ENCODE results near the gene CXCR5. TPM values are rescaled to one million over a fixed set of nuclear protein-coding genes. Genes with fewer than 3 reads are reported as not detected.
A peak's percentile ranks its signal among the peaks of the same experiment; 100 is the strongest.

The CXCR5 gene
- polyA plus RNA-seq, 3 donors: 0.22 to 1.00 (median 0.46) TPM

DNA sequence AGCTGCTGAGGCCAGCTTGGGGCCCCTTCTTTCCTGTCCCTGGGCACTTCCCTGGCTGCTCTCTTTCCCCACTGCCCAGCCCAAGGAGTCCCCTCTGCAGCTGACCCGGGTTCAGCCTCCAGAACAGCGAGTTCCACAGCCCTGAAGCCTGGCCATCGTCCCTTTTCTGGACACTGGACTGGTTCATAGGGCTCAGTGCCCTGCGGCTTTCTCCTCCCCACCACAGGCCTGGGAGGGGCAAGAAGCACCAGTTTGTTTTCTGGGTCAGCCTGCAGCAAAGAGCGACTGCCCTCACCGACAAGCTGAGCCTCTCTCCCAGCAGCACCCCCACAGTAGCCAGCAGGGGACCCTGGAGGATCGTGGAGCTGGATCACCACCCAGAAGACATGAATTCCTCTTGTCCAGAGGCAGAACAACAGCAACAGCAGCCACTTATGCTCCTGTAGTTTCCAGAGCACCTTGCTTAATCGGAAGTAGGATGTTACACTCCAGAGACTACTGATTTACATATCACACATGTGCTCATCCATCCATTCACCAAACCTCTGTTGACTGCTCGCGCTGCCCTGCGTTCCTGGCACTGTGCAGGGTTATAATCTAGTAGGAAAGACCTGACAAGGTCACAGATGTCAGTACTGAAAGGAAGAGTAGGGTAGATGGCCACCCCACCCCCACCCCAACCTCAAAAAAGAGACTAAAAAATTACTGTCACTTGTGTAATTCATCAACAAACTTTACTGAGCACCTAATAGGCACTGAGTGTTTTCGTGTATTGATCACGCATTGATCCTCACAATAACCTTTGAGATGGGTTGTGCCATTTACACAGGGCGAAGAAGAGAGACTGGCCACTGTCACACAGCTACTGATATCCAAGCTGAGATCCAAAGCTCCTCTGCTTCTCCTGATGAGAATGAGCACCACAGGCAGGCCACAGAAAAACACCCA, 13.0 kb upstream of the CXCR5 start:
- 35 to 46% (median 44%) methylated on average over 14 of the region's 14 CpGs for WGBS, 3 donors

DNA sequence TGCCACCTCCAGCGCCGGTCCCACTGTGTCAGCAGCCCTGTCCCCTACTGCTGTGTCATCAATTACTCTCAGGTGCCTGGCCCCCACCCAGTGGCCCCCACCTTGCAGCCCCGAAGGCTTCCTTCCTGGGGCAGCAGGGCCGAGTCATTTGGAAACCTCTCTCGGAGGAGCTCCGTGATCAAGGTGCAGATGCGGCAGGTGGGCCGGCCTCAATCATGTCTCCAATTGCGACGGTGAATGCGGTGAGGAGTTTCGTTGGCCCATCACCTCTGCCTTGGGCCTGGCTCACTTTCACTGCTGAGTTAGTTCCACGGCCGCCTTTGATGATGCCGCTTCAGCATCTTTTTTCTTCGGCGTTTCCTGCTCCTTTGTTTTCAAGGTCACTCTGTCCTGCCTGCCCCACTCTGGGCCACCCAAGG, 11.3 kb upstream of the CXCR5 start:
- 71 to 83% (median 82%) methylated on average over 17 of the region's 17 CpGs for WGBS, 3 donors

More for the DNA sequence above, 13.0 kb upstream of the CXCR5 start:
- peak overlapping the region; percentile 70 for H3K27ac ChIP-seq (ENCODE audit: low read depth, low read length)

GRCh38 chr11:118873804-118874203, 9.9 kb upstream of the CXCR5 start:
- WGBS, 3 donors: 79 to 98% (median 87%) methylated on average over 4 of the region's 4 CpGs
- no peak overlapping the region for H3K27ac ChIP-seq (ENCODE audit: low read depth, low read length)

More for the DNA sequence above, 11.3 kb upstream of the CXCR5 start:
- no peak overlapping the region for H3K27ac ChIP-seq (ENCODE audit: low read depth, low read length)

DNA sequence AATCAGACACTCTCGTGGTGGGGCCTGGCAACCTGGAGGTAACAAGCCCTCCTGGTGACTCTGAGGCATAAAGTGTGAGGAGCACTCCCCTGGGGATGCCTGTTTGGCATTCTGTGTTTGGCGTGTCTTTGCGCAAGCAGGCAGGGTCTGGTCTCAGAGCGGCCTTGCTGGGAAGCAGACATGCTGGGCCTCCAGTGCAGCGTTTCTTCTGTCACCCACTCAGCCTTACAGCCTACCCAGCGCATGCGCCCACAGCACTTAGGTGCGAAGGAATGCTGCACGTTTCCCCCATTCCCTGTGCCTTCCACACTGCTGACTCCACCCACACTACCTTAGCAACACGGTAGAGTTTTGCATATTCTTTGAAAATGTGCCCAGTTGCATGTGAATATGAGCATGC, 7.4 kb upstream of the CXCR5 start:
- WGBS, 3 donors: 73 to 86% (median 76%) methylated on average over 10 of the region's 10 CpGs
- no peak overlapping the region for H3K27ac ChIP-seq (ENCODE audit: low read depth, low read length)

DNA sequence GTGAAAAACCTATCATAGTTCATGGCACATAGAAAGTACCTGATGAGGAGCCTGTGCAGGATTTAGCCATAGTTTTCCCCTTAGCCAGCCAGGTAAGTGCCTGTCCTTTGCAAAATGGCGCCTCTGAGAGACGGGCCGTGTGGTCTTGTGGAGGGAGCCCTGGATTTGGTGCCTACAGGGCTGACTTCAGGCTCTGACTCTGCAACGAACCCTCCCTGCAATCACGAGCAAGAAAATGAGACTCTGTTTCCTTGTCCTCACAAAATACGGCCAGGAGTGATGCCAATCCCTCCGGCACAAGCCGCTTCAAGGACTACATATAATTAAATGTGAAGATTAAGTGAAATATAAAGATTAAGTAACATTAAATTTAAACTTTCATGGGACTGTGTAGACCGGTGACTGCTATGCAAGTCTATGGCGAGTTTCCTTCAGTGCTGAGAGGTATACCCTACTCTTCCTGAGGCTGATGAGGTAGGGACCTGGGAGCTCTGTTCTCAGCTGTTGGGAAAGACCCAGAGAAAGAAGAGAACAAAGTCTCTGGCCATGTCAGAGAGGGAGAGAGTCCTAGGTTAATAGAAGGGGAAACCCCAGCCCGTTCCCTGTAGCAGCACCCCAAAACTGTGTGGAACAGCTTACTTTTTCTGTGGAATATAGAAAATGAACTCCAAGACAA, 6.1 kb upstream of the CXCR5 start:
- WGBS, 3 donors: 86 to 89% (median 87%) methylated on average over 11 of the region's 11 CpGs
- H3K27ac ChIP-seq (ENCODE audit: low read depth, low read length): no peak overlapping the region

DNA sequence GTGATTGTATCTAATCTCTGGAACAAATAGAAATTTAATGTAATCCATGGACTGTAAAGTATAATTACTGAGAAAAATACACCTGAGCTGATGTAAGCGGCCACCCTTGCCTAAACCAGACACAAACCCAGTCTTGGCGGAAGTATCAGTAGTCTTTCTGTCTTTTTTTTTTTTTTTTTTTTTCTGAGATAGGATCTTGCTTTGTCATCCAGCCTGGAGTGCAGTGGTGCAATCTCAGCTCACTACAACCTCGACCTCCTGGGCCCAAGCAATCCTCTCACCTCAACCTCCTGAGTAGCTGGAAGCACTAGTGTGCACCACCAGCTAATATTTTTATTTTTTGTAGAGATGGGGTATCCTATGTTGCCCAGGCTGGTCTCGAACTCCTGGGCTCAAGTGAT, 5.5 kb upstream of the CXCR5 start:
- WGBS, 3 donors: 75 to 88% (median 82%) methylated on average over 4 of the region's 4 CpGs
- H3K27ac ChIP-seq (ENCODE audit: low read depth, low read length): no peak overlapping the region

DNA sequence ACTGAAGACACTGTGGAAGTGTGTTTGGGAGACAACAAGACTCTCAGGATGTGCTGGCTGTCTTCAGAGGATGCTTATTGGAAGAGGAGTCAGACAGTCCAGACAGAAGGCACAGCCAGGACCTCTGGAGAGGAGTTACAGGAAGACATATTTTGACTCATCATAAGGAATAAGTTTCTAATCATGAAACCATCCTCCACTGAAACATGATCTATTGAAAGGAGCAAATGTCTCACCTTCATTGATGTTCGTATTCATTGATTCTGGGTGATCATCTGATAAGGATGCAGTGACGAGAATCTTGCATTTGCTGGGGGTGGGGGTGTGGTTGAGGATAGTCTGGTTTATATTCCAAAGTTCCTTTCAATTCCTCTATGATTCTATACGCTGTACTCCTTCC, 2.5 kb upstream of the CXCR5 start:
- no peak overlapping the region for H3K27ac ChIP-seq (ENCODE audit: low read depth, low read length)
- WGBS, 3 donors: 75 to 83% (median 76%) methylated on average over 3 of the region's 3 CpGs

GRCh38 chr11:118882491-118882890, 1.2 kb upstream of the CXCR5 start:
- WGBS, 3 donors: 48 to 82% (median 55%) methylated on average over 5 of the region's 5 CpGs
- H3K27ac ChIP-seq (ENCODE audit: low read depth, low read length): no peak overlapping the region

DNA sequence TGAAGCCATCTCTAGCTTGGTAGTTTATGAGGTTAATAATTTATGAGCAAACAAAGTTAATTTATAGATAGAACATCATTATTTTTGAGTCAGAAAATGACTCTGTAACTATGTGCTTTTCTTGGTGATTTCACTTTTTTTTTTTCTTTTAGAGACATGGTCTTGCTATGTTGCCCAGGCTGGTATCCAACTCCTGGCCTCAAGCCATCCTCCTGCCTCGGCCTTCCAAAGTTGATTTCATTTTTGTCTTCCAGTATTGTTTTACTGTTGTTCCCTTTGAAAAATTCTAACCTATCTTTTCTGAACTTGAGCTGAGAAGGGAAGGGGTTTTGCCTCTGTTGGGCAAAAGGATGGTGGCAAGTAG, 706 bp upstream of the CXCR5 start:
- H3K27ac ChIP-seq (ENCODE audit: low read depth, low read length): no peak overlapping the region
- WGBS, 3 donors: 42 to 58% (median 45%) methylated on average over 1 of the region's 1 CpG

GRCh38 chr11:118884875-118885274, 1.2 kb downstream of the CXCR5 start:
- H3K27ac ChIP-seq (ENCODE audit: low read depth, low read length): no peak overlapping the region
- WGBS, 3 donors: 90 to 92% (median 91%) methylated on average over 9 of the region's 9 CpGs

DNA sequence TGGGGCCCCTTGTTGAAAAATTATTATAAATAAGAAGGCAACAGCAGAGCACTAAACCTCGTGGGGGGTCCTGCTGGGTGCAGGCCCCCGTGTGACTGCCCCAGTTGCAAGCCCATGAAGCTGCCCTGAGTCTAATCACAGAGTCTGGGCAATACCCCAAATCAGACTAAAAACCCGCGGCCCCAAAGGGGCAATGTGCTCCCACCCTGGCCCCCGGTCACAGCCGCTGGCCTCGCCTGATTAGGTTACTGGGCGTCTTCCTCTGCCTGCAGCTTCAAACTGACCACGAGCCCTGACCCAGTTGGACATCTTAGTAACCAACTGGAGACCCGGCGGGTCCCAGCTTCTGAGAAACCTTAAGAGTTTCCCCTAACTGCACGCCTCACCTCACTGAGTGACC, 1.6 kb downstream of the CXCR5 start:
- H3K27ac ChIP-seq (ENCODE audit: low read depth, low read length): no peak overlapping the region
- WGBS, 3 donors: 90 to 93% (median 91%) methylated on average over 12 of the region's 12 CpGs

DNA sequence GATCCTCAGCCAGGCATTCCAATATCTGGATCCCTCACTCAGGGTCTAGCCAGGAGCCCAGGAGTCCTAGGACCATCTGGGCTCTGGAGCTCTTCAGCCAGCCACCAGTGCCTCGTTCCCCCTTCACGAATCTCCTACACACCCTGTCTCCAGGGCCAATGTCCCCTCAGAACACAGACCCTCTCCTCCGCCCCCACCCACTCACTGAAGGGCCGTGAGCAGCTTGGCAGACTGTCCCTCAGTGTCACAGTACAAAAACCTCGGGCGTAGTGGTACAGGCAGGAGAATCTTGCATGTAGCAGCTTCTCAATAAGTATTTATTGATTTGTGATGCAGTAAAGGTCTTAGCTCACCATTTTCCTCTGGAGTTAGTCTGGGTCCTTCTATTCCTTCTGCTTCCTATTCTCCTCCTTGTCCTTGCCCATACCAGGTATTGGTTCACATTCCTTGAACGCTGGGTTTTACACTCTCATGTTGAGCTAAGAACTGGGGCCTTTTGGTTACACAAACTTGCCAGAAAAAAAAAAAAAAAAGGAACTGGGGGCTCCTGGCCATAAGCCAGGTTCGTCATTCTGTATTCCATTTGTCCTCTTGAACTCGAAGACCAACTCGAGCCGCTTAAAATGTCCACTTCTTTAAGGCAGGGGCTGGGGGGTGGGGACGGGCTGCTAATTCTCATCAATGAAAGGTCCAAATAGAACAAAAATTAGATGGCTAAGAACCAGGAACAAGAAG, 2.3 kb downstream of the CXCR5 start:
- 67 to 79% (median 70%) methylated on average over 12 of the region's 12 CpGs for WGBS, 3 donors
- H3K27ac ChIP-seq (ENCODE audit: low read depth, low read length): no peak overlapping the region

GRCh38 chr11:118886681-118887111, 3.0 kb downstream of the CXCR5 start:
- no peak overlapping the region for H3K27ac ChIP-seq (ENCODE audit: low read depth, low read length)
- WGBS, 3 donors: 78 to 92% (median 81%) methylated on average over 8 of the region's 8 CpGs

DNA sequence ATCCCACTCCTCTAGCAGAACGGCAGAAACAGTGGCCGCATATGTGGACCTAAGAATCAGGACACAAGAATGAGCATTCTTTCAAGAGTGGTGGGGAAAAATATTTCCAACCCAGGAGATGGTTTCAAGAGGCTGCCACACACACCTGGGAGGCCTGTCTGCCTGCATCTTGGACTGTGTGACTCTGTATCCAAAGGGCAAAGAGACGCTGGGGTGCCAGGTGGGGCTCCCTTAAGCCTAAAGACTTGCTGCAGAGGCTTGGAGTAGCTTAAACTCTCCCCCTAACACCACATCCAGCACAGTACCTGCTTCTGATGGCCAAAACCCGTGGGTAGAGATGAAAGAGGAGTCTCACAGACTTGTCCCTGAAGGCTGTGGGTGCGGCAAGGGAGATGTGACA, 3.5 kb downstream of the CXCR5 start:
- H3K27ac ChIP-seq (ENCODE audit: low read depth, low read length): no peak overlapping the region
- WGBS, 3 donors: 77 to 87% (median 86%) methylated on average over 5 of the region's 5 CpGs

DNA sequence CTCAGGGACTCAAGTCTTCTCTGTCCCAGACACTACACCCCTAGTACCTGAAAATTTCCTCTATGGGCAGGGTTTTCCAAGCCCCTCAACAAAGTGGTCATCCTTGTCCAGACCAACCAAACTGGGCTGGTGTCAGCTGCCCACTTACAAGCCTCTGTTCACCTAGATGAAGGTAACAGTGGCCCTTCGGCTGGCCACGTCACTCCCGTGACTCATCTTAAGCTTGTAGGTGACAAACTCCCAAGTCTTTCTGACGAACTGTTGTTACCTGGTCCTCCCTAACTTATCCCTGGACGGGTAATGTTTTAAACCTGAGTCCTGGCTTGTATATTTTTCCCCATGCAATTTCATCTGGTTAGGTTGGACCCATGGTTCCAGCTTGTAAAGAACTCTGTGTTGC, 4.7 kb downstream of the CXCR5 start:
- H3K27ac ChIP-seq (ENCODE audit: low read depth, low read length): no peak overlapping the region
- 92 to 99% (median 95%) methylated on average over 5 of the region's 5 CpGs for WGBS, 3 donors

- no peak overlapping the region for H3K27ac ChIP-seq (ENCODE audit: low read depth, low read length)
- WGBS, 3 donors: 30 to 68% (median 60%) methylated on average over 5 of the region's 5 CpGs
Measured at GRCh38 chr11:118889797-118890196, 6.1 kb downstream of the CXCR5 start.

- 0 to 20% (median 6%) methylated on average over 3 to 4 of the region's 4 CpGs for WGBS, 3 donors
- H3K27ac ChIP-seq (ENCODE audit: low read depth, low read length): no peak overlapping the region
Measured at GRCh38 chr11:118892514-118892913, 8.8 kb downstream of the CXCR5 start.

- H3K27ac ChIP-seq (ENCODE audit: low read depth, low read length): no peak overlapping the region
- 57 to 70% (median 63%) methylated on average over 8 of the region's 8 CpGs for WGBS, 3 donors
Measured at GRCh38 chr11:118892964-118893363, 9.3 kb downstream of the CXCR5 start.

GRCh38 chr11:118893662-118894061, 10.0 kb downstream of the CXCR5 start:
- H3K27ac ChIP-seq (ENCODE audit: low read depth, low read length): no peak overlapping the region
- WGBS, 3 donors: 96 to 97% (median 96%) methylated on average over 22 of the region's 22 CpGs

All from adipose tissue (tissue), 3 donors.